Lower lobe of right lung (tissue), 2 donors: ENCODE data around the gene HOXC11. TPM values are rescaled to one million over a fixed set of nuclear protein-coding genes. Genes with fewer than 3 reads are reported as not detected.

ENCODE experiments used
- ATAC-seq, 2 donors: fragments of 200-7000 bp; cut with Tn5 transposase; one replicate each; pipeline ENCODE4 v1.9.1; 2020 to 2022; ENCODE audit warnings: mild to moderate bottlenecking in 2 of 2, moderate library complexity in 2 of 2
- DNase-seq: peaks from one replicate; pipeline ENCODE4 v3.0.0-alpha.2; 2020
- H3K27ac ChIP-seq: fragments of 200-600 bp; one replicate; pipeline ENCODE4 v1.8.0; 2022
- H3K27me3 ChIP-seq: fragments of 200-600 bp; one replicate; pipeline ENCODE4 v1.8.0; 2022; ENCODE audit warnings: low read depth
- H3K36me3 ChIP-seq: fragments of 200-600 bp; one replicate; pipeline ENCODE4 v1.8.0; 2022; ENCODE audit warnings: mild to moderate bottlenecking
- H3K4me1 ChIP-seq: fragments of 200-600 bp; one replicate; pipeline ENCODE4 v1.8.0; 2022
- H3K4me3 ChIP-seq: fragments of 200-600 bp; one replicate; pipeline ENCODE4 v1.8.0; 2022; ENCODE audit warnings: mild to moderate bottlenecking
- H3K9me3 ChIP-seq: fragments of 200-600 bp; one replicate; pipeline ENCODE4 v1.8.0; 2022
- CTCF ChIP-seq: fragments of 200-600 bp; IDR thresholded peaks from one replicate; pipeline ENCODE4 v1.8.0; 2022; ENCODE audit warnings: antibody characterized with exemption, mild to moderate bottlenecking
- intact Hi-C: fragments of 100-400 bp; cut with DNase I; formaldehyde crosslinking; loops from one replicate; pipeline ENCODE4 v1.11.0; 2022
- total RNA-seq: library from RNA; stranded (reverse); fragmentation: NEBNext Ultra II Directional; extraction: Animal tissue kit (Norgen Biotek cat#: 25700); gene quantifications from one replicate; pipeline ENCODE4 v1.2.1, GENCODE V29; 2021
- donor health status: DM: no; HTN: yes; CAD: no; lungs with severe emphysema.

HOXC11 gene
- total RNA-seq, 1 donor from 2014 or later = not detected

- Histone ChIP-seq H3K9me3 (no peaks in the 10 kb centered on the region), H3K4me3 (no peak overlapping the region), H3K27me3 (peaks cover 100% of the 10 kb centered on the region), H3K27ac (no peak overlapping the region), H3K4me1 (peaks cover 23% of the 10 kb centered on the region), H3K36me3 (no peaks in the 10 kb centered on the region)
- intact Hi-C loops = no loop called here
- ATAC-seq = no peak
- no peak for DNase-seq
- TF ChIP-seq CTCF = no peak
These were observed 14.0 kb downstream of the HOXC11 start for GRCh38 chr12:53986686-53987483.

- no peak for DNase-seq
- no peak for TF ChIP-seq CTCF
- H3K4me3 ChIP-seq = no peak overlapping the region
- no peaks in the 10 kb centered on the region for H3K36me3 ChIP-seq
- no peaks in the 10 kb centered on the region for H3K9me3 ChIP-seq
- no peak for ATAC-seq
- peaks cover 23% of the 10 kb centered on the region for H3K4me1 ChIP-seq
- intact Hi-C loops = no loop called here
- H3K27me3 ChIP-seq = peaks cover 100% of the 10 kb centered on the region
- no peak overlapping the region for H3K27ac ChIP-seq
These were observed 14.9 kb downstream of the HOXC11 start for GRCh38 chr12:53987787-53988230.

GRCh38 chr12:53988541-53989226 is 15.8 kb downstream of the HOXC11 start:
- no peaks in the 10 kb centered on the region for H3K9me3 ChIP-seq
- no peak overlapping the region for H3K4me3 ChIP-seq
- H3K36me3 ChIP-seq = no peaks in the 10 kb centered on the region
- H3K27me3 ChIP-seq = peaks cover 100% of the 10 kb centered on the region
- no peak overlapping the region for H3K27ac ChIP-seq
- TF ChIP-seq CTCF = no peak
- H3K4me1 ChIP-seq = peaks cover 23% of the 10 kb centered on the region
- no peak for DNase-seq
- intact Hi-C loops = no loop called here
- no peak for ATAC-seq

GRCh38 chr12:53989227-53990113 is 16.5 kb downstream of the HOXC11 start:
- H3K27ac ChIP-seq = no peak overlapping the region
- H3K4me1 ChIP-seq = peaks cover 28% of the 10 kb centered on the region
- H3K36me3 ChIP-seq = no peaks in the 10 kb centered on the region
- no peak overlapping the region for H3K4me3 ChIP-seq
- ATAC-seq = no peak
- TF ChIP-seq CTCF = no peak
- H3K9me3 ChIP-seq = no peaks in the 10 kb centered on the region
- H3K27me3 ChIP-seq = peaks cover 100% of the 10 kb centered on the region
- intact Hi-C loops = no loop called here
- DNase-seq = no peak

GRCh38 chr12:53990311-53991076 is 17.6 kb downstream of the HOXC11 start:
- no peak overlapping the region for H3K27ac ChIP-seq
- peaks cover 32% of the 10 kb centered on the region for H3K4me1 ChIP-seq
- ATAC-seq (no peak), DNase-seq (no peak)
- H3K4me3 ChIP-seq = no peak overlapping the region
- H3K27me3 ChIP-seq = peaks cover 100% of the 10 kb centered on the region
- H3K9me3 ChIP-seq = no peaks in the 10 kb centered on the region
- TF ChIP-seq CTCF = no peak
- no peaks in the 10 kb centered on the region for H3K36me3 ChIP-seq
- intact Hi-C loops = no loop called here
